Neuronal stem cell (in vitro differentiated cells): ENCODE data around the gene JPH3.

Experiments used
- DNase-seq: peaks from one replicate; pipeline ENCODE4 v3.0.0-alpha.2; 2013; ENCODE audit warnings: low spot score
- H2AFZ ChIP-seq: one replicate; pipeline ENCODE4 v1.6.1; 2013; ENCODE audit warnings: mild to moderate bottlenecking, low read length, inconsistent platforms
- H2AK5ac ChIP-seq: 2 replicates; pipeline ENCODE4 v1.6.1; 2013; ENCODE audit warnings: low read depth, mild to moderate bottlenecking, inconsistent platforms, low read length, moderate library complexity, mixed read lengths
- H2BK120ac ChIP-seq: 2 replicates; pipeline ENCODE4 v1.6.1; 2013; ENCODE audit warnings: low read depth, mild to moderate bottlenecking, inconsistent platforms, low read length, moderate library complexity, mixed read lengths
- H2BK12ac ChIP-seq: one replicate; pipeline ENCODE4 v1.6.1; 2013; ENCODE audit warnings: low read length, inconsistent platforms
- H2BK15ac ChIP-seq: 2 replicates; pipeline ENCODE4 v1.6.1; 2013; ENCODE audit warnings: mild to moderate bottlenecking, low read length, inconsistent platforms, mixed read lengths
- H2BK5ac ChIP-seq: one replicate; pipeline ENCODE4 v1.6.1; 2013; ENCODE audit warnings: inconsistent platforms, mild to moderate bottlenecking, low read length, moderate library complexity
- H3K14ac ChIP-seq: one replicate; pipeline ENCODE4 v1.6.1; 2013; ENCODE audit warnings: low read length, inconsistent platforms
- H3K18ac ChIP-seq: 2 replicates; pipeline ENCODE4 v1.6.1; 2013; ENCODE audit warnings: low read length, inconsistent platforms
- H3K23ac ChIP-seq: 2 replicates; pipeline ENCODE4 v1.6.1; 2013; ENCODE audit warnings: low read depth, mild to moderate bottlenecking, mixed read lengths, low read length, inconsistent platforms; ENCODE audit not compliant: poor library complexity
- H3K27ac ChIP-seq: replicated peaks from 3 replicates; pipeline ENCODE4 v1.5.1; 2013; ENCODE audit warnings: low read length, inconsistent platforms
- H3K27me3 ChIP-seq, 3 experiments: 2 replicates each; pipeline ENCODE4 v1.6.1; 2013; ENCODE audit warnings: low read length in 3 of 3, mild to moderate bottlenecking in 2 of 3, inconsistent platforms in 1 of 3, low read depth in 1 of 3, mixed read lengths in 1 of 3, moderate library complexity in 1 of 3; ENCODE audit not compliant: control insufficient read depth in 3 of 3, insufficient read depth in 3 of 3
- H3K36me3 ChIP-seq, 2 donors: replicated peaks in 1 of 2; 2 replicates each; pipeline ENCODE4 v1.6.1; 2013; ENCODE audit warnings: low read length in 2 of 2; ENCODE audit not compliant: control insufficient read depth in 2 of 2, insufficient read depth in 2 of 2
- H3K4ac ChIP-seq: 2 replicates; pipeline ENCODE4 v1.6.1; 2013; ENCODE audit warnings: inconsistent platforms, mild to moderate bottlenecking, low read length, moderate library complexity
- H3K4me1 ChIP-seq, 2 donors: 1 replicate in 1 of 2; 2 replicates in 1 of 2; pipeline ENCODE4 v1.6.1; 2013; ENCODE audit warnings: low read length in 2 of 2, low read depth in 1 of 2; ENCODE audit not compliant: control insufficient read depth in 2 of 2, insufficient read depth in 1 of 2
- H3K4me2 ChIP-seq: one replicate; pipeline ENCODE4 v1.6.1; 2013; ENCODE audit warnings: mild to moderate bottlenecking, low read length, inconsistent platforms; ENCODE audit not compliant: insufficient read depth, poor library complexity, severe bottlenecking
- H3K4me3 ChIP-seq, 2 donors: 2 replicates each; pipeline ENCODE4 v1.5.1; 2013; ENCODE audit warnings: low read length in 2 of 2, mild to moderate bottlenecking in 2 of 2, inconsistent platforms in 1 of 2, moderate library complexity in 1 of 2
- H3K79me1 ChIP-seq: one replicate; pipeline ENCODE4 v1.6.1; 2013; ENCODE audit warnings: low read depth, mild to moderate bottlenecking, inconsistent platforms, low read length, moderate library complexity
- H3K9ac ChIP-seq: one replicate; pipeline ENCODE4 v1.6.1; 2013; ENCODE audit warnings: mild to moderate bottlenecking, low read depth, low read length, inconsistent platforms; ENCODE audit not compliant: poor library complexity
- H3K9me3 ChIP-seq, 2 donors: replicated peaks in 1 of 2; 2 replicates each; pipeline versions ENCODE3 to v1.6.1; 2013; ENCODE audit warnings: low read length in 2 of 2, mild to moderate bottlenecking in 2 of 2, inconsistent platforms in 1 of 2, low read depth in 1 of 2, mixed read lengths in 1 of 2, moderate library complexity in 1 of 2; ENCODE audit not compliant: control insufficient read depth in 2 of 2, insufficient read depth in 1 of 2
- H4K8ac ChIP-seq: one replicate; pipeline ENCODE4 v1.6.1; 2013; ENCODE audit warnings: low read depth, mild to moderate bottlenecking, inconsistent platforms, low read length, moderate library complexity
- H4K91ac ChIP-seq: one replicate; pipeline ENCODE4 v1.6.1; 2013; ENCODE audit warnings: low read length, low read depth, mild to moderate bottlenecking, inconsistent platforms; ENCODE audit not compliant: poor library complexity
- WGBS, 2 donors: extraction: QIAGEN DNeasy Blood & Tissue Kit; methylation state at CpG; one replicate each; pipeline ENCODE4 v1.1.7; 2013; ENCODE audit warnings: missing lambda C conversion rate in 2 of 2, mixed read lengths in 1 of 2; ENCODE audit not compliant: insufficient read length in 2 of 2, insufficient replicate concordance in 1 of 2; ENCODE audit errors: extremely low coverage in 2 of 2; 5-methylcytosine and 5-hydroxymethylcytosine counted together

The JPH3 gene

DNA sequence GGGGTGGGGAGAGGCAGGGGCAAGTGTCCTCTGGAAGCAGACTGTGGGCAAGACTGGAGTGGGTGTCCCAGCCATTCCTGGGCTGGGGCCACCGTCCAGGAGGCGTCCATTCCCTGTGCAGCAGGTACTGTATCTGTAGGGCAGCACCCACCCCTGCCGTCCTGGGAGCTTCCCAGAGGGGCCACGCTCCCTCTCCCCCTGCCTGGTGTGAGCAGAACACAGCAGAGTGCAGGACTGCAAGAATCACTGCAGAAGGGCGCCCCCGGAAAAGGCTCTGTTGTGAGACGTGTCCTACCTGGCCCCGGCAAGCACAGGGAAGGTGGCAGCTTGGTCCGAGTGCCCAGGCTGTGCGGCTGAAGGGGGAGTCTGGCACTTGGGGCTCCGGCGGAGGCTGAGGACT, 93.2 kb downstream of the JPH3 start:
- Histone ChIP-seq H4K8ac (no peak overlapping the region), H3K4me3 (no peak overlapping the region), H3K79me1 (peaks cover 3% of the 10 kb centered on the region), H3K4me1 (no peaks in the 10 kb centered on the region), H3K14ac (no peak overlapping the region), H3K9me3 (no peaks in the 10 kb centered on the region), H2BK15ac (no peak overlapping the region), H2AK5ac (no peak overlapping the region), H3K4ac (no peak overlapping the region), H3K4me2 (no peak overlapping the region), H3K9ac (peak overlapping the region; percentile 21), H2AFZ (no peak overlapping the region), H3K36me3 (peaks cover 22 to 59% of the 10 kb centered on the region in 2 donors), H3K27ac (no peak overlapping the region), H2BK5ac (peak overlapping the region; percentile 22), H4K91ac (no peak overlapping the region), H3K18ac (no peak overlapping the region), H3K23ac (peak overlapping the region; percentile 65), H2BK12ac (no peak overlapping the region), H2BK120ac (no peak overlapping the region), H3K27me3 (no peaks in the 10 kb centered on the region)
- no peak for DNase-seq
- no CpG with 5 or more reads among the region's 12 CpGs for WGBS, 2 donors

DNA sequence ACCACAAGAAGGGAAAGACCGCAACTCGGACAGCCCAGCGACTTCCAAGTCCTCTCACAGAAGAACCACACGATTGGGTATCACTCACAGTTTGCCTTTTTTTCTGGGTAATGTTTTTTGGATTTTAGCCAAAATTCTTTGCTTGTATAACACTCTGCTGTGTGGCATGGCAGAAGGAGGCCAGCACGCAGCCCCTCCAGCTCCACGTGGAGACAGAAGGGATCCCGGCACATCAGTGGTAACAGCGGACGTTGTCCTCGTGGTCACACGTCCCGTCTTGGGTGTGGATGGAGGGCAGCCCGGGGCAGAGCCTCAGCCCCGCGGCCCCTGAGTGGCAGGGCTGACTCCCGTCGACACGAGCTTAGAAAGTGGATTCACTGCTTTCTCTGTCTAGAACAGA, 94.4 kb downstream of the JPH3 start:
- no CpG with 5 or more reads among the region's 18 CpGs for WGBS, 2 donors
- Histone ChIP-seq H3K23ac (no peak overlapping the region), H3K4me1 (no peaks in the 10 kb centered on the region)

DNA sequence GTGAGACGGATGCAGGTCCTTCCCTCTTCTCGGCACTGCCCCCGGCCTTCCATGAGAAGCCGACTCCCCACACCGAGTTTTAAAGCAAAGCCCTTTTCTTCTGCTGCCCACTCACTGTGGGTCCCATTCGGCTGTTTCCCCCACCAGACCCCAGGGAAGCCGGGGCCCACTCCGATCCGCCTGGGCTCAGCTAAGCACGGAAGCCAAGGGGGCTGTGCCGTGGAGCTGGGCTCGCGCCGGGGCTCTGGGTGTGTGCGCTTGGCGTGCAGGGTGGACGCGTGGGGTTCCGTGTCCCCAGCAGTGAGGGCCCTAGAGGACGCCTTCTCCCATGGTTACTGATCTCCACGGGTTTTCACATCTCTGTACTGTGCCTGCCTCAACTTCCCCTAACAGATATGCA, 94.9 kb downstream of the JPH3 start:
- no peak for DNase-seq
- H3K9me3 ChIP-seq: no peaks in the 10 kb centered on the region
- H3K27me3 ChIP-seq: no peaks in the 10 kb centered on the region
- H3K4me2 ChIP-seq: no peak overlapping the region
- H3K36me3 ChIP-seq: peaks cover 32 to 74% of the 10 kb centered on the region in 2 donors
- H3K23ac ChIP-seq: peak overlapping the region; percentile 43
- no peaks in the 10 kb centered on the region for H3K4me1 ChIP-seq
- no peak overlapping the region for H3K4me3 ChIP-seq
- no CpG with 5 or more reads among the region's 21 CpGs for WGBS, 2 donors
- peak overlapping the region; percentile 84 for H2AK5ac ChIP-seq
- H4K8ac ChIP-seq: no peak overlapping the region
- no peak overlapping the region for H4K91ac ChIP-seq
- H3K9ac ChIP-seq: no peak overlapping the region
- no peak overlapping the region for H3K27ac ChIP-seq
- H3K18ac ChIP-seq: no peak overlapping the region
- peaks cover 8% of the 10 kb centered on the region for H3K79me1 ChIP-seq
- H2BK15ac ChIP-seq: no peak overlapping the region
- H2BK120ac ChIP-seq: no peak overlapping the region
- H2BK5ac ChIP-seq: peak overlapping the region; percentile 57
- H3K14ac ChIP-seq: no peak overlapping the region
- H2AFZ ChIP-seq: no peak overlapping the region
- H2BK12ac ChIP-seq: no peak overlapping the region
- no peak overlapping the region for H3K4ac ChIP-seq

More for the DNA sequence above, 94.4 kb downstream of the JPH3 start:
- H2AK5ac ChIP-seq: no peak overlapping the region
- H2BK5ac ChIP-seq: no peak overlapping the region
- H3K79me1 ChIP-seq: peaks cover 4% of the 10 kb centered on the region
- H3K18ac ChIP-seq: no peak overlapping the region
- H3K36me3 ChIP-seq: peaks cover 29 to 69% of the 10 kb centered on the region in 2 donors
- no peak for DNase-seq
- no peaks in the 10 kb centered on the region for H3K27me3 ChIP-seq
- H3K9me3 ChIP-seq: no peaks in the 10 kb centered on the region
- H3K4ac ChIP-seq: no peak overlapping the region
- H2AFZ ChIP-seq: no peak overlapping the region
- no peak overlapping the region for H2BK120ac ChIP-seq
- no peak overlapping the region for H3K14ac ChIP-seq
- no peak overlapping the region for H4K8ac ChIP-seq
- H2BK15ac ChIP-seq: no peak overlapping the region
- H3K4me3 ChIP-seq: no peak overlapping the region
- H3K4me2 ChIP-seq: no peak overlapping the region
- H2BK12ac ChIP-seq: no peak overlapping the region
- H3K27ac ChIP-seq: no peak overlapping the region
- H4K91ac ChIP-seq: no peak overlapping the region
- no peak overlapping the region for H3K9ac ChIP-seq

DNA sequence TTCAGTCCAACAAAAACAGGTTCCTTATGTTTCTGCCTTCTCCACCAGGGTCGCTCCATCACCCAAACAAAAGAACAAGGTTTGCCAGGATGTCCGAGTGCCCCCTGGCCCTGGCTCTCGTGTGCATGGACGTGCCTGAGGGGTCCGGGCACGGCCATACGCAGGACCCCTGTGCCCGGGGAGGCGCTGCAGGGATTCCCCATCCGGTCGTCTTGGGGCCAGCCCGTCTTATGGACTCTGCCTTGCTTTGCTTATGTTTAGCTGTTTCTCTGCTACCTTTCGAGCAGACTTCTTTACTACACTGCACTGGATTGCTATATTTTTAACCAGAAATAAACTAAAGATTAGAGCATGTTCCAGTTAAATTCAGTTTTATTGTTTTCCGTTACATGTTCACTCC, 95.5 kb downstream of the JPH3 start:
- WGBS, 2 donors: no CpG with 5 or more reads among the region's 14 CpGs
- Histone ChIP-seq H3K4me2 (no peak overlapping the region), H3K14ac (no peak overlapping the region), H3K18ac (no peak overlapping the region), H3K9ac (no peak overlapping the region), H3K4me3 (no peak overlapping the region), H3K27ac (no peak overlapping the region), H3K4me1 (no peaks in the 10 kb centered on the region), H3K27me3 (no peaks in the 10 kb centered on the region), H3K23ac (no peak overlapping the region), H4K91ac (no peak overlapping the region), H2BK15ac (no peak overlapping the region), H2BK120ac (no peak overlapping the region), H3K9me3 (no peaks in the 10 kb centered on the region), H2AFZ (no peak overlapping the region), H2BK12ac (no peak overlapping the region), H3K79me1 (peaks cover 8% of the 10 kb centered on the region), H3K4ac (no peak overlapping the region), H4K8ac (no peak overlapping the region), H3K36me3 (peaks cover 34 to 79% of the 10 kb centered on the region in 2 donors), H2BK5ac (no peak overlapping the region), H2AK5ac (no peak overlapping the region)
- DNase-seq: no peak
